Ascending aorta (tissue), 2 donors: ENCODE data around the gene EIF3A. TPM values are rescaled to one million over a fixed set of nuclear protein-coding genes. Genes with fewer than 3 reads are reported as not detected.
"Not testable (repeated sequence)": the region's sequence is repeated elsewhere in the genome, so short reads cannot be mapped to it uniquely, and the experiment has no call there.

Experiments
- DNase-seq, 2 donors: peaks; one replicate each; pipeline ENCODE4 v3.0.0-alpha.2; 2019; ENCODE audit warnings: low spot score in 2 of 2
- H3K27ac ChIP-seq, 2 donors: fragments of 200-600 bp; sonication (generic); one replicate each; pipeline ENCODE4 v1.5.1; 2016 to 2017; ENCODE audit warnings: mild to moderate bottlenecking in 1 of 2
- H3K27me3 ChIP-seq: fragments of 200-600 bp; sonication (generic); one replicate; pipeline ENCODE4 v1.5.1; 2017
- H3K36me3 ChIP-seq, 2 donors: fragments of 200-600 bp; sonication (generic); one replicate each; pipeline ENCODE4 v1.5.1; 2016
- H3K4me1 ChIP-seq, 2 donors: fragments of 200-600 bp; sonication (generic); one replicate each; pipeline ENCODE4 v1.5.1; 2016 to 2017; ENCODE audit warnings: mild to moderate bottlenecking in 1 of 2
- H3K4me3 ChIP-seq, 2 donors: fragments of 200-600 bp; sonication (generic); one replicate each; pipeline ENCODE4 v1.5.1; 2016 to 2017; ENCODE audit warnings: mild to moderate bottlenecking in 1 of 2
- H3K9me3 ChIP-seq, 2 donors: fragments of 200-600 bp; sonication (generic); one replicate each; pipeline ENCODE4 v1.5.1; 2016
- intact Hi-C: fragments of 100-400 bp; cut with DNase I; formaldehyde crosslinking; loops from one replicate; pipeline ENCODE4 v1.15.1; 2023
- total RNA-seq: library from RNA; depleted of rRNA; stranded (reverse); fragments of >200 nt; gene quantifications from one replicate; pipeline ENCODE4 v1.1.0, GENCODE V29; 2016
- TF ChIP-seq, protein P1 (sequence below), 3 experiments: fragments of 200-600 bp in 2 of 3; fragments of 450-650 bp in 1 of 3; sonication (generic) in 2 of 3; IDR thresholded peaks; one replicate each; pipeline ENCODE4 v1.5.1; 2016 to 2019; ENCODE audit warnings: antibody characterized with exemption in 3 of 3, mild to moderate bottlenecking in 1 of 3, moderate library complexity in 1 of 3

The EIF3A gene
- total RNA-seq, 1 donor from 2014 or later: 59.4 TPM

DNA sequence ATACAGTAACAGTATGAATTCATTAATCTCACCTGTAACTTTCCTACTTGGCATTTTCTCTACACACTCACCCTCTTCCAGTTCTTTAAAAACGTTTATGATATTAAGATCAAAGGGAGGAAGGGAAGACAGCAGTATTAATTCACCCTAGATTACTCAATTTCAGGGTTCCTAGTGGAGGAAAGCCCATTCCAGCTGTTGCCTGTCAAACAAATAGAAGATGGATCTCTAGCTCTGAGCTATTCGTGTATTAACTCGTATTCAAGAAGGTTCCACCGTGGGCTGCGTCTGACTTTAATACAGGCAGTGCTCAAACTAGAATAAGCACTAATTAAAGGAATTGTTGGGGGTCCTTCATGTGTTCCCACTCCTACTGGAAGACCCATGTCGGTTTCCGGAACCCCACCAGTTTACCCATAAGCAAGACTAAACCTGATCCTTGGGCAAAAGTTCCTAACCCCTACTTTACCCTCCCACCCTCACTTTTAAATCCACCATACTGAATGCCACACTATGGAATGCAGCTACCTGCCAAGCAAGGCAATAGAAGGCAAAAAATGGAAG is 49.0 kb downstream of the EIF3A start:
- no peak overlapping the region for H3K27ac ChIP-seq
- peaks cover 17 to 27% of the 10 kb centered on the region in 2 donors for H3K36me3 ChIP-seq
- no peaks in the 10 kb centered on the region for H3K27me3 ChIP-seq
- TF ChIP-seq, protein P1, sequence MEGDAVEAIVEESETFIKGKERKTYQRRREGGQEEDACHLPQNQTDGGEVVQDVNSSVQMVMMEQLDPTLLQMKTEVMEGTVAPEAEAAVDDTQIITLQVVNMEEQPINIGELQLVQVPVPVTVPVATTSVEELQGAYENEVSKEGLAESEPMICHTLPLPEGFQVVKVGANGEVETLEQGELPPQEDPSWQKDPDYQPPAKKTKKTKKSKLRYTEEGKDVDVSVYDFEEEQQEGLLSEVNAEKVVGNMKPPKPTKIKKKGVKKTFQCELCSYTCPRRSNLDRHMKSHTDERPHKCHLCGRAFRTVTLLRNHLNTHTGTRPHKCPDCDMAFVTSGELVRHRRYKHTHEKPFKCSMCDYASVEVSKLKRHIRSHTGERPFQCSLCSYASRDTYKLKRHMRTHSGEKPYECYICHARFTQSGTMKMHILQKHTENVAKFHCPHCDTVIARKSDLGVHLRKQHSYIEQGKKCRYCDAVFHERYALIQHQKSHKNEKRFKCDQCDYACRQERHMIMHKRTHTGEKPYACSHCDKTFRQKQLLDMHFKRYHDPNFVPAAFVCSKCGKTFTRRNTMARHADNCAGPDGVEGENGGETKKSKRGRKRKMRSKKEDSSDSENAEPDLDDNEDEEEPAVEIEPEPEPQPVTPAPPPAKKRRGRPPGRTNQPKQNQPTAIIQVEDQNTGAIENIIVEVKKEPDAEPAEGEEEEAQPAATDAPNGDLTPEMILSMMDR (IDR thresholded peaks at IDR 0.05): no peak
- no peaks in the 10 kb centered on the region for H3K9me3 ChIP-seq
- DNase-seq: no peak
- H3K4me1 ChIP-seq: peaks cover 4 to 11% of the 10 kb centered on the region in 2 donors
- intact Hi-C loops: no loop called here
- H3K4me3 ChIP-seq: no peak overlapping the region

DNA sequence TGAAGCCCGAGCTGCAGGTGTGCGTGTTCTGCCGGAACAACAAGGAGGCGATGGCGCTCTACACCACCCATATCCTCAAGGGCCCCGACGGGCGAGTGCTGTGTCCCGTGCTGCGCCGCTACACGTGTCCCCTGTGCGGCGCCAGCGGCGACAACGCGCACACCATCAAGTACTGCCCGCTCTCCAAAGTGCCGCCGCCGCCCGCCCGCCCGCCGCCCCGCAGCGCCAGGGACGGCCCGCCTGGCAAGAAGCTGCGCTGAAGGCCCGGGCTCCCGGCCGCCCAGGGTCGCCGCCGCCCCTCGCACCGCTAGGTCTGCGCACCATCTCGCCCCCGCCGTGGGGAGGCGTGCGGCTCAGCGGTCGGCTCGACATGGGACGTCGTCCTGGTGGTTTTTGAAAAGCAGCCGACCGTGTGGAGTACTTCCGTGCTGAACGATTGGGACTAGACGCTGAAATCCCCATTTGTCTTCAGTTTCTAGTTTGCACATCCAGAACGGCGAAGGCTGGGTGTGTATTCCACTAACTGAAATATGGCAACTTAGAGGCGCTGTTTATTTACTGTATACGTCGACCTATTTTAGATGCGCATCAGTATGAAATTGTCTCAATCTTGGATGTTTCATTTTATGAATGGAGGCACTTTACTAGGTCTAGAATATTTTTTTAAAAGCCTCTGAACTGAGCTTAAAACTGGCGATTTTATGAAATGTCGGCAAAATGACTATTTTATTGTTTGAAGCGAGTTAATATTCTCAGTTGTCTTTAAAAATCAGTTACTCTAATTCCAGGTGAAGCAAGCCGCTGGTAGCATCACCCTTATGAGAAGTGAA is 50.0 kb downstream of the EIF3A start:
- peak overlapping the region; percentile 73 to 88 for H3K4me3 ChIP-seq
- H3K27ac ChIP-seq: peak overlapping the region in 1 of 2 donors; percentile 31
- intact Hi-C loops: no loop called here
- H3K36me3 ChIP-seq: peaks cover 8 to 18% of the 10 kb centered on the region in 2 donors
- H3K4me1 ChIP-seq: peaks cover 10 to 19% of the 10 kb centered on the region in 2 donors
- DNase-seq: no peak
- H3K9me3 ChIP-seq: no peaks in the 10 kb centered on the region
- TF ChIP-seq, protein P1 (IDR thresholded peaks at IDR 0.05): no peak
- H3K27me3 ChIP-seq: no peaks in the 10 kb centered on the region

DNA sequence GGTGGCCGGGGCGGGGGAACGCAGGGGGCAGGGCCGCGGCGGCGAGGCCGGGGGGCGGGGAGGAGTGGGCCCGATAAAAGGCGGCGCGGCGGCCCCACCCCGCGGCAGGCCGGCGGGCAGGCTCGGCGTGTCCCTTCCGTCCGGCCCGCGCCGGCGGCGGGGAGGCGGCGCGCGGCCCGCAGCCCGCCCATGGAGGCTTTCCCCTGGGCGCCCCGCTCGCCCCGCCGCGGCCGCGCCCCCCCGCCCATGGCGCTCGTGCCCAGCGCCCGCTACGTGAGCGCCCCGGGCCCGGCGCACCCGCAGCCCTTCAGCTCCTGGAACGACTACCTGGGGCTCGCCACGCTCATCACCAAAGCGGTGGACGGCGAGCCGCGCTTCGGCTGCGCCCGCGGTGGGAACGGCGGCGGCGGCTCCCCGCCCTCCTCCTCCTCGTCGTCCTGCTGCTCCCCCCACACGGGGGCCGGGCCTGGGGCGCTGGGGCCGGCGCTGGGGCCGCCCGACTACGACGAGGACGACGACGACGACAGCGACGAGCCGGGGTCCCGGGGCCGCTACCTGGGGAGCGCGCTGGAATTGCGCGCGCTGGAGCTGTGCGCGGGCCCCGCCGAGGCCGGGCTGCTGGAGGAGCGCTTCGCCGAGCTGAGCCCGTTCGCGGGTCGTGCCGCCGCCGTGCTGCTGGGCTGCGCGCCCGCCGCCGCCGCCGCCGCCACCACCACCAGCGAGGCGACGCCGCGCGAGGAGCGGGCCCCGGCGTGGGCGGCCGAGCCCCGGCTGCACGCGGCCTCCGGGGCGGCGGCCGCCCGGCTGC is 50.8 kb downstream of the EIF3A start, which contains the start of gene NANOS1:
NANOS1 (plus strand) TSS at position 102 of the 808 bp plus-strand sequence; CDS start at position 190, 88 bp downstream.
- Histone ChIP-seq H3K27ac (peak within 1 kb of the TSS; percentile 80 to 85), H3K36me3 (peaks cover 8 to 17% of the 10 kb centered on the region in 2 donors), H3K27me3 (no peaks in the 10 kb centered on the region), H3K9me3 (no peaks in the 10 kb centered on the region), H3K4me3 (peak within 1 kb of the TSS; percentile 73 to 88), H3K4me1 (peaks cover 19 to 28% of the 10 kb centered on the region in 2 donors)
- DNase-seq: no peak
- intact Hi-C loops: loop anchor here (2.0 to 10.0 kb wide), 5 partner anchors 51 to 1585 kb away; partner anchors contain the start of genes CACUL1, EIF3A and MCMBP
- TF ChIP-seq, protein P1 (IDR thresholded peaks at IDR 0.05): no peak

DNA sequence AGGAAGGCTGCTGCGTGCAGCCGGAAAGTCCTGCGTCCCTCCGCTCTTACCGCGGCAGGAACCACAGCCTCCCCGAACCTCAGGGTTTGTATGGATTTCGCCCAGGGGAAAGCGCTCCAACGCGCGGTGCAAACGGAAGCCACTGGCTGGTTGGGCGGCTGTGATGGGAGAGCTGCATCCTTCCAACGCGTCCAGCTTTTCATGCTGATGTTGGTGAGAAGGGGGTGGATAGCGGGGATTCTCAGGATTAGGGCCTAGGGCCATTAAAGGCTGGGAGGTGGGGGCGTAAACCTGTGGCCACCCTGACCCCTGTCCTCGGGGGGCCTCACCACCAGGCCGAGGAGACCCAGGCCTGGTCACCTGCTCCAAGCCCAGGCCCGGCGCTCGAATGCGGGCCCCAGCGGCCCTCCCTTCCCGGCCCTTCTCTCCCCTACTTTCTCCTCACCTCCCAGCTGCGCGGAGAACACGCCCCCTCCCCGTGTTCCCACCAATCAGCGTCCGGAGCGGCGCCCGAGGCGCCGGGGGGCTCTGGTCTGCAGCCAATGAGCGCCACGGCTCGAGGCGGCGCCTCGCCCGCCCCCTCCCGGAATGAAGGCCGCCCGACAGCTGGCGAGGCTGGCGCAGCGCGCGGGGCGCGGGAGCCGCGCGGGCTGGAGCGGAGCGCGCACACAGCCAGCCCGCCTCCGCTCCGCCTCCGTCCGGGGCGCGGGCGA is 51.6 kb downstream of the EIF3A start:
- DNase-seq: peak in 1 of 2 donors; percentile 94
- H3K4me1 ChIP-seq: peaks cover 20 to 30% of the 10 kb centered on the region in 2 donors
- H3K27me3 ChIP-seq: no peaks in the 10 kb centered on the region
- peak overlapping the region; percentile 80 to 85 for H3K27ac ChIP-seq
- peaks cover under 1 to 9% of the 10 kb centered on the region in 2 donors for H3K36me3 ChIP-seq
- peak overlapping the region; percentile 73 to 88 for H3K4me3 ChIP-seq
- intact Hi-C loops: loop anchor here (2.0 to 10.0 kb wide), 5 partner anchors 52 to 1584 kb away; partner anchors contain the start of genes CACUL1, EIF3A and MCMBP
- TF ChIP-seq, protein P1 (IDR thresholded peaks at IDR 0.05): peak in 2 of 3 experiments; percentile 27 to 30
- H3K9me3 ChIP-seq: no peaks in the 10 kb centered on the region

DNA sequence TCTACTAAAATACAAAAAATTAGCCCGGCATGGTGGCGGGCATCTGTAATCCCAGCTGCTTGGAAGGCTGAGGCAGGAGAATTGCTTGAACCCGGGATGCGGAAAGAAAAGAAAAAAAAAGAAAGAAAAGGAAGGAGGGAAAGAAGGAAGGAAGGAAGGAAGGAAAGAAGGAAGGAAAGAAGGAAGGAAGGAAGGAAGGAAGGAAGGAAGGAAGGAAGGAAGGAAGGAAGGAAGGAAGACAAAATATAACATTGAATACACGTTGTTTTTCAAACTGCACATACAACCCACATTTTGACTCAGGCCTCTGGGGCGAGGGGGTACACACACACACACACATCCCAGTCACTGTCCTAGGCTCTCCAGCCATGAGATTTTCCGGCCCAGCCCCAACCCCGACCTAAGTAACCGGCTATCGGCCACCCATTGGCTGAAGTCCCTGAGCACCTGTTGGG is 52.1 kb downstream of the EIF3A start:
- peak overlapping the region; percentile 73 to 88 for H3K4me3 ChIP-seq
- not testable (repeated sequence) for H3K27me3 ChIP-seq, H3K36me3 ChIP-seq, DNase-seq, H3K9me3 ChIP-seq
- H3K27ac ChIP-seq: peak overlapping the region; percentile 80 to 92
- intact Hi-C loops: loop anchor here (2.0 to 10.0 kb wide), 5 partner anchors 52 to 1584 kb away; partner anchors contain the start of genes CACUL1, EIF3A and MCMBP
- H3K4me1 ChIP-seq: peaks cover 23 to 34% of the 10 kb centered on the region in 2 donors
